ENCODE measurements around the gene SNX11.
"Not testable (repeated sequence)": the region's sequence is repeated elsewhere in the genome, so short reads cannot be mapped to it uniquely, and the experiment has no call there.

SNX11 gene

GRCh38 chr17:48073566-48074094, 33.9 kb upstream of the SNX11 start:
- not testable (repeated sequence) for H3K27me3 Mint-ChIP-seq, ATAC-seq, DNase-seq, H3K4me1 Mint-ChIP-seq, H3K27ac Mint-ChIP-seq, H3K4me3 Mint-ChIP-seq, H3K9me3 Mint-ChIP-seq
- peaks cover 21% of the 10 kb centered on the region for H3K36me3 Mint-ChIP-seq (ENCODE audit: low read depth)

- Mint-ChIP-seq H3K4me1 (no peaks in the 10 kb centered on the region), H3K36me3 (ENCODE audit: low read depth) (peaks cover 19% of the 10 kb centered on the region), H3K9me3 (no peaks in the 10 kb centered on the region), H3K4me3 (no peak overlapping the region), H3K27me3 (no peaks in the 10 kb centered on the region), H3K27ac (no peak overlapping the region)
- DNase-seq (peak; percentile 79), ATAC-seq (no peak)
These were observed 33.1 kb upstream of the SNX11 start for GRCh38 chr17:48074322-48075081.

GRCh38 chr17:48077152-48077551, 30.4 kb upstream of the SNX11 start:
- H3K9me3 Mint-ChIP-seq, H3K4me1 Mint-ChIP-seq, H3K27ac Mint-ChIP-seq, ATAC-seq, H3K27me3 Mint-ChIP-seq, H3K4me3 Mint-ChIP-seq, DNase-seq: not testable (repeated sequence)
- peaks cover 13% of the 10 kb centered on the region for H3K36me3 Mint-ChIP-seq (ENCODE audit: low read depth)

GRCh38 chr17:48081858-48082257, 25.7 kb upstream of the SNX11 start:
- Mint-ChIP-seq H3K36me3 (ENCODE audit: low read depth) (no peaks in the 10 kb centered on the region), H3K27ac (no peak overlapping the region), H3K9me3 (no peaks in the 10 kb centered on the region), H3K27me3 (no peaks in the 10 kb centered on the region), H3K4me3 (no peak overlapping the region), H3K4me1 (peaks cover 4% of the 10 kb centered on the region)
- ATAC-seq, result no peak
- no peak for DNase-seq

GRCh38 chr17:48084932-48085331, 22.6 kb upstream of the SNX11 start:
- no peak overlapping the region for H3K4me3 Mint-ChIP-seq
- DNase-seq, result no peak
- no peaks in the 10 kb centered on the region for H3K27me3 Mint-ChIP-seq
- H3K9me3 Mint-ChIP-seq, result no peaks in the 10 kb centered on the region
- no peak for ATAC-seq
- H3K27ac Mint-ChIP-seq, result no peak overlapping the region
- peaks cover 4% of the 10 kb centered on the region for H3K4me1 Mint-ChIP-seq
- H3K36me3 Mint-ChIP-seq (ENCODE audit: low read depth), result no peaks in the 10 kb centered on the region

GRCh38 chr17:48093341-48094045, 14.1 kb upstream of the SNX11 start:
- H3K9me3 Mint-ChIP-seq, result no peaks in the 10 kb centered on the region
- peaks cover 8% of the 10 kb centered on the region for H3K36me3 Mint-ChIP-seq (ENCODE audit: low read depth)
- peaks cover 12% of the 10 kb centered on the region for H3K4me1 Mint-ChIP-seq
- H3K27ac Mint-ChIP-seq, result no peak overlapping the region
- no peak for ATAC-seq
- DNase-seq, result no peak
- no peak overlapping the region for H3K4me3 Mint-ChIP-seq
- no peaks in the 10 kb centered on the region for H3K27me3 Mint-ChIP-seq

- Mint-ChIP-seq H3K4me3 (no peak overlapping the region), H3K9me3 (no peaks in the 10 kb centered on the region), H3K27ac (no peak overlapping the region), H3K4me1 (peaks cover 19% of the 10 kb centered on the region), H3K36me3 (ENCODE audit: low read depth) (peaks cover 12% of the 10 kb centered on the region), H3K27me3 (no peaks in the 10 kb centered on the region)
- DNase-seq, result no peak
- ATAC-seq, result no peak
These were observed 12.0 kb upstream of the SNX11 start for GRCh38 chr17:48095611-48096010.

- H3K4me3 Mint-ChIP-seq, result peak overlapping the region; percentile 91
- DNase-seq (no peak), ATAC-seq (no peak)
- no peaks in the 10 kb centered on the region for H3K27me3 Mint-ChIP-seq
- no peak overlapping the region for H3K27ac Mint-ChIP-seq
- peaks cover 8% of the 10 kb centered on the region for H3K9me3 Mint-ChIP-seq
- peaks cover 43% of the 10 kb centered on the region for H3K4me1 Mint-ChIP-seq
- peaks cover 10% of the 10 kb centered on the region for H3K36me3 Mint-ChIP-seq (ENCODE audit: low read depth)
These were observed 7.4 kb upstream of the SNX11 start for GRCh38 chr17:48100160-48100559.

GRCh38 chr17:48100591-48101011, 7.0 kb upstream of the SNX11 start:
- Mint-ChIP-seq H3K36me3 (ENCODE audit: low read depth) (peaks cover 7% of the 10 kb centered on the region), H3K27me3 (no peaks in the 10 kb centered on the region), H3K9me3 (peaks cover 8% of the 10 kb centered on the region), H3K27ac (peak overlapping the region; percentile 83), H3K4me3 (peak overlapping the region; percentile 91), H3K4me1 (peaks cover 41% of the 10 kb centered on the region)
- ATAC-seq (no peak), DNase-seq (no peak)

- H3K27ac Mint-ChIP-seq, result peak within 1 kb of the TSS; percentile 83
- ATAC-seq, result peak; percentile 99
- H3K9me3 Mint-ChIP-seq, result peaks cover 8% of the 10 kb centered on the region
- peak within 1 kb of the TSS; percentile 91 for H3K4me3 Mint-ChIP-seq
- H3K27me3 Mint-ChIP-seq, result no peaks in the 10 kb centered on the region
- H3K36me3 Mint-ChIP-seq (ENCODE audit: low read depth), result peaks cover 6% of the 10 kb centered on the region
- peak; percentile 95 for DNase-seq
- peaks cover 35% of the 10 kb centered on the region for H3K4me1 Mint-ChIP-seq
These were observed 6.4 kb upstream of the SNX11 start, which contains the start of gene CBX1 for GRCh38 chr17:48101012-48101720. TSS of gene CBX1 (minus strand) at chr17:48101478. CDS start at chr17:48077004, 24,474 bp downstream.

GRCh38 chr17:48102043-48102750, 5.4 kb upstream of the SNX11 start:
- Mint-ChIP-seq H3K4me1 (peaks cover 37% of the 10 kb centered on the region), H3K9me3 (peaks cover 8% of the 10 kb centered on the region), H3K36me3 (ENCODE audit: low read depth) (peaks cover 6% of the 10 kb centered on the region), H3K27me3 (no peaks in the 10 kb centered on the region), H3K4me3 (peak overlapping the region; percentile 91), H3K27ac (peak overlapping the region; percentile 83)
- no peak for DNase-seq
- no peak for ATAC-seq

GRCh38 chr17:48102798-48103715, 4.5 kb upstream of the SNX11 start:
- DNase-seq (peak; percentile 23), ATAC-seq (no peak)
- H3K27ac Mint-ChIP-seq, result peak overlapping the region; percentile 42
- H3K4me1 Mint-ChIP-seq, result peaks cover 42% of the 10 kb centered on the region
- H3K36me3 Mint-ChIP-seq (ENCODE audit: low read depth), result peaks cover 6% of the 10 kb centered on the region
- H3K4me3 Mint-ChIP-seq, result peak overlapping the region; percentile 36
- peaks cover 8% of the 10 kb centered on the region for H3K9me3 Mint-ChIP-seq
- H3K27me3 Mint-ChIP-seq, result no peaks in the 10 kb centered on the region

- Mint-ChIP-seq H3K4me1 (peaks cover 54% of the 10 kb centered on the region), H3K36me3 (ENCODE audit: low read depth) (peaks cover 4% of the 10 kb centered on the region), H3K4me3 (no peak overlapping the region), H3K27me3 (no peaks in the 10 kb centered on the region), H3K27ac (no peak overlapping the region), H3K9me3 (peaks cover 8% of the 10 kb centered on the region)
- ATAC-seq (no peak), DNase-seq (no peak)
These were observed 3.1 kb upstream of the SNX11 start for GRCh38 chr17:48104440-48104839.
